Small intestine (tissue), 7 donors: ENCODE results near the gene ST6GALNAC2. TPM values are rescaled to one million over a fixed set of nuclear protein-coding genes. Genes with fewer than 3 reads are reported as not detected.
A peak's percentile ranks its signal among the peaks of the same experiment; 100 is the strongest.
"Not testable (repeated sequence)": the region's sequence is repeated elsewhere in the genome, so short reads cannot be mapped to it uniquely, and the experiment has no call there.

Experiments
- DNase-seq, 2 donors: peaks; one replicate each; pipeline versions ENCODE4 v3.0.0 to v3.0.0-alpha.2; 2013
- FAIRE-seq: peaks from 2 replicates; lab custom pipeline; 2012; peaks lifted over from hg19 to GRCh38; lab: Jason Lieb, UNC
- H3K27ac ChIP-seq, 3 donors: one replicate each; pipeline ENCODE4 v1.5.1; 2013; ENCODE audit warnings: low read length in 2 of 3, mild to moderate bottlenecking in 2 of 3, control low read depth in 1 of 3, inconsistent platforms in 1 of 3, low read depth in 1 of 3, moderate library complexity in 1 of 3
- H3K27me3 ChIP-seq, 3 donors: one replicate each; pipeline ENCODE4 v1.6.1; 2013; ENCODE audit warnings: low read length in 3 of 3, inconsistent platforms in 1 of 3; ENCODE audit not compliant: control insufficient read depth in 3 of 3, insufficient read depth in 3 of 3
- H3K36me3 ChIP-seq, 3 donors: one replicate each; pipeline ENCODE4 v1.6.1; 2013; ENCODE audit warnings: low read length in 3 of 3, inconsistent platforms in 1 of 3, low read depth in 1 of 3, mild to moderate bottlenecking in 1 of 3, moderate library complexity in 1 of 3; ENCODE audit not compliant: control insufficient read depth in 3 of 3, insufficient read depth in 2 of 3
- H3K4me1 ChIP-seq, 3 donors: one replicate each; pipeline ENCODE4 v1.6.1; 2013; ENCODE audit warnings: low read length in 2 of 3, inconsistent platforms in 1 of 3, low read depth in 1 of 3, mild to moderate bottlenecking in 1 of 3, moderate library complexity in 1 of 3; ENCODE audit not compliant: control insufficient read depth in 3 of 3, insufficient read depth in 2 of 3
- H3K4me3 ChIP-seq, 3 donors: one replicate each; pipeline ENCODE4 v1.5.1; 2013; ENCODE audit warnings: low read length in 3 of 3, control low read depth in 1 of 3, inconsistent platforms in 1 of 3, low read depth in 1 of 3, mild to moderate bottlenecking in 1 of 3, moderate library complexity in 1 of 3
- H3K9me3 ChIP-seq, 2 donors: one replicate each; pipeline ENCODE4 v1.6.1; 2013; ENCODE audit warnings: low read depth in 1 of 2, low read length in 1 of 2; ENCODE audit not compliant: control insufficient read depth in 2 of 2, insufficient read depth in 1 of 2
- WGBS, 3 donors: extraction: QIAGEN DNeasy Blood & Tissue Kit; methylation state at CpG; one replicate each; pipeline ENCODE4 v1.1.7; 2013; 5-methylcytosine and 5-hydroxymethylcytosine counted together
- polyA plus RNA-seq, 4 donors: library from polyadenylated mRNA; stranded (reverse) in 3 of 4; unstranded in 1 of 4; fragments of 200-250 nt in 3 of 4; fragments of 120-200 nt in 1 of 4; gene quantifications; one replicate each; pipeline versions ENCODE4 v1.2.1 to v1.2.3, GENCODE V29; 2013
- donor health status: healthy with polysubstance abuse.
- donor health status: control.
- donor health status: control.
- donor health status: Bipolar disorder and iron deficiency.
- donor health status: healthy.

ST6GALNAC2 gene
- polyA plus RNA-seq, 4 donors, result 1.1 to 5.3 (median 2.7) TPM; not detected in 1

DNA sequence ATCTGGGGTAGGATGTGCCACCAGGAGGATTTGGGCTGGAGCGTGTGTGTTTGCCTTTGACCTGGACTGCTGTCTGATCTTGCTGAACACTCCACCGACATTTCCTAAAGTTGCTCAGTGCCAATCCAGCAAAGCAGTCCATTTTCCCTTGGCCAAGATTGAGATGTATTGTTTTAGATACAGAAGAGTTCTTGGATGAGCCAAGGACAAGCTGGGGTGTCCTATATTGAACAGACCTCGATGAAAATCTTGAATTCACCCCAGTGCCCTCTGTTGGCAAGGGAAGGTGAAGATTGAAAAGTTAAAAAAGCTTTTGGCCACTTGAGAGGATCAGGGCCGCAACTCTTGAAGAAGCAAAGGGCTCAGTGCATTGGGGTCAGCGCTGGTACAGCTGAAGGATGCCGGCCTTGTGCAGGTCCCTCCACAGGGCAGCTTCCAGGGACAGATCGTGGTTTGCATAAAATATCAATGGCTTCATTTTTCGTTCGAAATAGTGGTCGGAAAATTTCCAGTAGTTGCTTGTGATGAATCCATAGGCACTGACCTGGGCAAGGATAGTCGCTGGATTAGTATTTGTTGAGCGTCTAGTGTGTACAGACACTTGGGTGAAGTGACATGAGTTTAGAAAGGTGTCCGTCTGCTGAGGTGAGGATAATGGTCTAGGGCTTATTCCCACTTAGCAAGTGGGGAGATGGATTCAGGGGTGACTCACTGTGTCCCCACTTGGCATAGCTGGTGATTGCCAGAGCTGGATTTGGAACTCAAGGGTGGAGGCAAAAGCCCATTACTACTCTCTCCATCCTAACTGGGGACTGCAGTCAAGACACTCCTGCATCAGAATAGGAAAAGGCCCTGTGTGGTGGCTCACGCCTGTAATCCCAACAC lies 19.7 kb downstream of the ST6GALNAC2 start:
- DNase-seq (no peak), FAIRE-seq (no peak)
- peaks cover 0 to 6% of the 10 kb centered on the region in 2 donors for H3K9me3 ChIP-seq
- H3K36me3 ChIP-seq, result peaks cover 0 to 43% (median 2%) of the 10 kb centered on the region in 3 donors
- 91 to 93% (median 91%) methylated on average over 14 of the region's 14 CpGs for WGBS, 3 donors
- peaks cover 0 to 3% (median 0%) of the 10 kb centered on the region in 3 donors for H3K27me3 ChIP-seq
- no peak overlapping the region for H3K4me3 ChIP-seq
- H3K27ac ChIP-seq, result no peak overlapping the region
- H3K4me1 ChIP-seq, result peaks cover 0 to 18% (median 6%) of the 10 kb centered on the region in 3 donors

DNA sequence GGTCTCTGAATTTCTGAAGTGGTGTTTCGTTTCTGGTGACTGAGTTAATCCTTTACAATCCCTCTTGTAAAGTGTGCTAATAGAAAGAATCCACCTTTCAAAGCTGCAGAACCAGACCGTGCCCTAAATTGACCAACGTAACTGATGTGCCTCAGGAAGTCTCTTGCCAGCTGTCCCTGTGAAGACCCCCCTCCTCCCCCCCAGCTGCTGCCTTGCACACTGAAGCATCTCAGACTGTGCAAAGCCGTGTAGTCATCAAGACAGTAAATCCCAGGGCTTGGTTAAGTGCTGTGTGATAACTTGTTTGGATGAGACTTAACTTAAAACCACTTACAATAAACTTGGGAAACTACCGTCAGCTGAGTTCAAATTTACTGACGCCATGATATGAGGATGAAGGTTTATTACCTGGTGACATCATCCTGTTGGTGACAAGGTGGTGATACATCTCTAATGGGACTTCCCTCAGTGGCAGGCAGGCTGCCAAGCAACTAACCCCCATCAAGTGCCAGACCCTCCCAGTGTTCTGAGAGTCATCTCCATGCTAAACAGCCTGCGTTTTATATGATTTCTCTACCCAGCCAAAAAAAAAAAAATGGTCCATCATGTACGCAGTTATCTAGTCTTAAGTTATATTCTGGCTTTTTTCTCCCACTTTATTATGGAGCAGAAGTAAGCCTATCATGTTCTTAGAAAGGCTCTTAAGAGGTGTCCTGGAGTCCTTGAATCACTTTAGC lies 20.5 kb downstream of the ST6GALNAC2 start:
- not testable (repeated sequence) for H3K4me3 ChIP-seq, H3K9me3 ChIP-seq, H3K27ac ChIP-seq, H3K27me3 ChIP-seq, FAIRE-seq
- 63 to 69% (median 63%) methylated on average over 7 to 8 of the region's 8 CpGs for WGBS, 3 donors
- Histone ChIP-seq H3K36me3 (peaks cover 0 to 46% (median 2%) of the 10 kb centered on the region in 3 donors), H3K4me1 (peaks cover 0 to 20% (median 8%) of the 10 kb centered on the region in 3 donors)
- DNase-seq, result peak in 1 of 2 donors; percentile 56

GRCh38 chr17:76563359-76563758 lies 22.3 kb downstream of the ST6GALNAC2 start:
- H3K27me3 ChIP-seq, FAIRE-seq, H3K9me3 ChIP-seq, DNase-seq, H3K4me3 ChIP-seq, H3K27ac ChIP-seq: not testable (repeated sequence)
- peaks cover 0 to 49% (median 2%) of the 10 kb centered on the region in 3 donors for H3K36me3 ChIP-seq
- WGBS, 3 donors, result 54 to 73% (median 69%) methylated on average over 2 of the region's 2 CpGs
- peaks cover 2 to 26% (median 10%) of the 10 kb centered on the region in 3 donors for H3K4me1 ChIP-seq

- peaks cover 0 to 49% (median 2%) of the 10 kb centered on the region in 3 donors for H3K36me3 ChIP-seq
- no peak overlapping the region for H3K4me3 ChIP-seq
- H3K27ac ChIP-seq, result peak overlapping the region in 1 of 3 donors; percentile 27
- H3K27me3 ChIP-seq, result no peaks in the 10 kb centered on the region
- no peak for DNase-seq
- no peak for FAIRE-seq
- no peaks in the 10 kb centered on the region for H3K9me3 ChIP-seq
- 55 to 79% (median 76%) methylated on average over 6 of the region's 6 CpGs for WGBS, 3 donors
- peaks cover 2 to 22% (median 10%) of the 10 kb centered on the region in 3 donors for H3K4me1 ChIP-seq
Measured at GRCh38 chr17:76562734-76563148, 22.9 kb downstream of the ST6GALNAC2 start.

DNA sequence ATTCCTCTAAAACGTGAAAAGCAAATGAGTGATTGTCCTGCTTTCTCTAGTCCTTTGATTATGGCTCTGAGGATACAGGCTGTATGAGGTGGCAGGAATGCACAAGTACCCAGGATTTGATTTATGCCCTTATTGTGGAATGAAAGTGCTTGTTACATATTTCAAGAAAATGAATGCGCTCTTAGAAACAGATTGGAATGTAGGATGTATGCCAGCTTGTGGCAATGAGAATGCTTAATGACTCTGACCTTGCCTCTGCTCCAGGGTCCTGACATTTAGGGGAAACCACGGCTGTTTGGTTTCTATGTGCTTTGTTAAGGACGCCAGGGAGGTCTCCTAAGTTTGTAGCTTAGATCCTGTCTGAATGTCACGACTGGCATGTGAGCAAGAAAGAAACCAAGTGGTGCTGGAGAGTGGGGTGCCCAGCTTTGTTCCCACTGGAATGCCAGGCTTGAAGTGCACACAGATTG lies 23.8 kb downstream of the ST6GALNAC2 start:
- peak overlapping the region in 1 of 3 donors; percentile 61 for H3K27ac ChIP-seq
- H3K4me1 ChIP-seq, result peaks cover 2 to 16% (median 10%) of the 10 kb centered on the region in 3 donors
- H3K9me3 ChIP-seq, result no peaks in the 10 kb centered on the region
- FAIRE-seq (no peak), DNase-seq (no peak)
- no peak overlapping the region for H3K4me3 ChIP-seq
- no peaks in the 10 kb centered on the region for H3K27me3 ChIP-seq
- WGBS, 3 donors, result 62 to 70% (median 65%) methylated on average over 5 of the region's 5 CpGs
- H3K36me3 ChIP-seq, result peaks cover 0 to 49% (median 2%) of the 10 kb centered on the region in 3 donors

- peaks cover 2 to 15% (median 10%) of the 10 kb centered on the region in 3 donors for H3K4me1 ChIP-seq
- no peaks in the 10 kb centered on the region for H3K27me3 ChIP-seq
- peak overlapping the region in 1 of 3 donors; percentile 14 for H3K4me3 ChIP-seq
- DNase-seq (peak in 1 of 2 donors; percentile 30), FAIRE-seq (no peak)
- no peaks in the 10 kb centered on the region for H3K9me3 ChIP-seq
- H3K36me3 ChIP-seq, result peaks cover 0 to 45% (median 2%) of the 10 kb centered on the region in 3 donors
- peak overlapping the region in 1 of 3 donors; percentile 14 for H3K27ac ChIP-seq
- WGBS, 3 donors, result 50 to 69% (median 55%) methylated on average over 7 of the region's 7 CpGs
Measured at GRCh38 chr17:76561332-76561731, 24.3 kb downstream of the ST6GALNAC2 start.

GRCh38 chr17:76560877-76561221 lies 24.8 kb downstream of the ST6GALNAC2 start:
- no peaks in the 10 kb centered on the region for H3K9me3 ChIP-seq
- H3K4me3 ChIP-seq, result peak overlapping the region in 1 of 3 donors; percentile 14
- H3K4me1 ChIP-seq, result peaks cover 2 to 15% (median 10%) of the 10 kb centered on the region in 3 donors
- peak overlapping the region in 1 of 3 donors; percentile 81 for H3K27ac ChIP-seq
- WGBS, 3 donors, result 67 to 86% (median 72%) methylated on average over 6 of the region's 6 CpGs
- H3K36me3 ChIP-seq, result peaks cover 0 to 41% (median 2%) of the 10 kb centered on the region in 3 donors
- FAIRE-seq (no peak), DNase-seq (no peak)
- no peaks in the 10 kb centered on the region for H3K27me3 ChIP-seq
